Stomach smooth muscle (tissue), 2 donors: Measurements from ENCODE around the gene ADAMTSL1.

Experiments used
- H3K27ac ChIP-seq: one replicate; pipeline ENCODE4 v1.7.0; 2013; ENCODE audit warnings: mild to moderate bottlenecking, low read length, inconsistent platforms
- H3K27me3 ChIP-seq, 2 donors: one replicate each; pipeline ENCODE4 v1.7.0; 2013; ENCODE audit warnings: low read length in 2 of 2; ENCODE audit not compliant: insufficient read depth in 2 of 2, control insufficient read depth in 1 of 2
- H3K36me3 ChIP-seq, 2 donors: one replicate each; pipeline ENCODE4 v1.7.0; 2013; ENCODE audit warnings: low read length in 2 of 2; ENCODE audit not compliant: control insufficient read depth in 2 of 2, insufficient read depth in 2 of 2
- H3K4me1 ChIP-seq: one replicate; pipeline ENCODE4 v1.7.0; 2013; ENCODE audit warnings: low read length; ENCODE audit not compliant: control insufficient read depth, insufficient read depth
- H3K4me3 ChIP-seq, 2 donors: one replicate each; pipeline ENCODE4 v1.7.0; 2013; ENCODE audit warnings: low read length in 2 of 2
- H3K9ac ChIP-seq, 2 donors: one replicate each; pipeline ENCODE4 v1.7.0; 2013; ENCODE audit warnings: low read length in 2 of 2, mild to moderate bottlenecking in 1 of 2
- H3K9me3 ChIP-seq, 2 donors: one replicate each; pipeline ENCODE4 v1.7.0; 2013; ENCODE audit warnings: low read length in 2 of 2; ENCODE audit not compliant: control insufficient read depth in 2 of 2
- donor health status: healthy.
- donor health status: Pancreatic carcinoma.

Gene ADAMTSL1

DNA sequence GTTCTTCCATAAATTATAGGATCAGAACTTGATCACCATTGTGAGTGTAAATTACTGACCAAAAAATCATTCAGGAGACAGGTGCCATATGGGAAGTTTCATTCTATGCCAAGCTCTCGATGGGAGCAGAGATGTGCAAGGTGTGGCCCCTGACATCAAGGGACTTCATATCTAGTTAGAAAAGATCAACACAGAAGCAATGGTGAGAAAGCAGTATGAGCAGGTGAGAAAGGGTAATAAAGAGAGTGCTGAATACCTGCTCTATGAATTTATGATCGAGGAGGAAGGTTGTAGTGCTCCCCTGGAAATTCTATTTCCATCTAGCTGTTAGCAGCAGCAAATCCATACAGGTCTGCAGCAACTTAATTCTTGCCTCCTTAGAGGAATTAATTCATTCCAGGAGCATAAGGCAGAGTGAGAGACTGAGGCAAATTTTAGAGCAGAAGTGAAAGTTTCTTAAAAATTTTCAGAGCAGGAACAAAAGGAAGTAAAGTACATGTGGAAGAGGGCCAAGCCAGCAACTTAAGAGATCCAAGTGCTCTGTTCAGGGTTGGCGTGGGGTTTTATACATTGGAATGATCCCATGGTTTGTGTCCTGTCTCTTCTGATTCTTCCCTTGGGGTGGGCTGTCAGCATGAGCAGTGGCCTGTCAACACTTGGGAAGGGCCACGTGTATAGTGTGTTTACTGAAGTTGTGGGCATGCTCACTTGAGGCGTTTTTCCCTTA lies 377.3 kb downstream of the ADAMTSL1 start:
- Histone ChIP-seq H3K4me3 (no peak overlapping the region), H3K36me3 (no peaks in the 10 kb centered on the region), H3K4me1 (no peaks in the 10 kb centered on the region), H3K27me3 (no peaks in the 10 kb centered on the region), H3K27ac (no peak overlapping the region), H3K9me3 (no peaks in the 10 kb centered on the region), H3K9ac (no peak overlapping the region)

- Histone ChIP-seq H3K27ac (no peak overlapping the region), H3K36me3 (no peaks in the 10 kb centered on the region), H3K9me3 (no peaks in the 10 kb centered on the region), H3K4me1 (no peaks in the 10 kb centered on the region), H3K4me3 (no peak overlapping the region), H3K27me3 (no peaks in the 10 kb centered on the region), H3K9ac (no peak overlapping the region)
Measured at GRCh38 chr9:18855656-18856055, 381.7 kb downstream of the ADAMTSL1 start.

DNA sequence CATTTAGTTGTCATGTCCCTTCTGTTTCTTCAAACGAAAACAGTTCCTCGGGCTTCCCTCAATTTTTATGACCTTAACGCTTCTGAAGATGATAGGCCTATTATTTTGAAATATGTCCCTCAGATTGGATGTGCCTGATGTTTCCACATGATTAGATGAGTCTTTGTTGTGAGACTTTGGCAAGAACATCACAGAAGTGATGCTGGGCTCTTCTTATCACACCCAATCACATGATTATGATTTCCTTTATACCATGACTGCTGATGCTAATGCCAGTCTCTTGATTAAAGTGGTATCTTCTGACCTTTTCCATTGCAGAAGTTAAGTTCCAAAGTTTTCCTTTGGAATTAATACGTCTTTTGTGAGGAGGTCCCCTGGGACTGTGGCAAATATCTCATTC lies 383.4 kb downstream of the ADAMTSL1 start:
- H3K27ac ChIP-seq, result no peak overlapping the region
- H3K36me3 ChIP-seq, result no peaks in the 10 kb centered on the region
- no peaks in the 10 kb centered on the region for H3K9me3 ChIP-seq
- no peak overlapping the region for H3K9ac ChIP-seq
- peaks cover 14% of the 10 kb centered on the region for H3K4me1 ChIP-seq
- H3K27me3 ChIP-seq, result no peaks in the 10 kb centered on the region
- H3K4me3 ChIP-seq, result no peak overlapping the region

- H3K4me3 ChIP-seq, result no peak overlapping the region
- H3K27me3 ChIP-seq, result no peaks in the 10 kb centered on the region
- H3K9ac ChIP-seq, result no peak overlapping the region
- peaks cover 18% of the 10 kb centered on the region for H3K4me1 ChIP-seq
- H3K9me3 ChIP-seq, result no peaks in the 10 kb centered on the region
- H3K27ac ChIP-seq, result no peak overlapping the region
- no peaks in the 10 kb centered on the region for H3K36me3 ChIP-seq
Measured at GRCh38 chr9:18857769-18858168, 383.8 kb downstream of the ADAMTSL1 start.

DNA sequence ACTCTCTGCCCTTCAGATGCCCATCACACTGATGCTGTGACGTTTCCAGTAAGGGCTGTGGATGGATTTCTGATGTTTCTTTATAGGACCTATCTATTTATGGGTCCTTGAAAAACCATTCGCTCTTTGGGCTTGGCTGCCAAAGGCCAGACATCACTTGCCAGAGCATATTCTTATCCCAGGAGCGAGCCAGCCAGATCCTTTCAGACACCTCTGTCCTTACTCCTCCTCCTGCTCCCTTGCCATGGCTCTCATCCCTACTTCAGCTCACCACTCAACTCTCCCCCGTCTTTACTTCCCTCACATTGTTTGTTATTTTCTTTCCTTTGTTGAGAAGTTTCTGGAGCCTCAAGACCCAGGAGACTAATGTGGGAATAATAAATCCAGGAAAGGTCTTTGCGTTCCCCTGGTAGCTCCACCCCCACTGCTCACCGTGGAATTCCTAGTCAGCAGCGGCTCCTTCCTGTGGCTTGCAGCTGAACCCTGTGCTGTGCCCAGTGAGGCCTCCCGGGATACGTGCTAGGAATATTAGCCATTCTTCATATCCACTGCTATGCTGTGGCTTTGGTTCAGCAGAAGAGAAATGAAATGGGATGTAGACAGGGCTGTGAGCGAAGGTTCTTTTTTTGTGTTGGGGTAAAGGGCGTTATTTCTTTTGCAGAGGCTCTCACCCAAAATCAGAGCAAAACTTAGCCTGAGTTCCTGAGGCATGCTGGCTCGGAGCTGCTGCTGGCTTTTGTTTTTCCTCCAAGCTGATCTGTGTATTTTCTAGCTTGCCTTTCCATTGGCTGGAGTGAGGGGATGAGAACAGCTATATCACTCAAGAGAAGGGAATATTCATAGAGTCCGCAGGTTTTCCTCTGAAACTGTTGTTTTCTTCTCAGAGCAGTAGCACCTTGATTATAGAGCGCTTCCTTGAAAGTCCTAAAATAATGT lies 387.9 kb downstream of the ADAMTSL1 start:
- peak overlapping the region; percentile 43 for H3K9ac ChIP-seq
- peak overlapping the region; percentile 80 for H3K27ac ChIP-seq
- no peaks in the 10 kb centered on the region for H3K9me3 ChIP-seq
- H3K4me1 ChIP-seq, result peaks cover 30% of the 10 kb centered on the region
- no peaks in the 10 kb centered on the region for H3K36me3 ChIP-seq
- no peaks in the 10 kb centered on the region for H3K27me3 ChIP-seq
- H3K4me3 ChIP-seq, result peak overlapping the region; percentile 26 to 52

- Histone ChIP-seq H3K4me3 (peak overlapping the region in 1 of 2 donors; percentile 29), H3K27me3 (no peaks in the 10 kb centered on the region), H3K9ac (peak overlapping the region in 1 of 2 donors; percentile 3), H3K4me1 (peaks cover 30% of the 10 kb centered on the region), H3K27ac (peak overlapping the region; percentile 80), H3K9me3 (no peaks in the 10 kb centered on the region), H3K36me3 (no peaks in the 10 kb centered on the region)
Measured at GRCh38 chr9:18863791-18864190, 389.8 kb downstream of the ADAMTSL1 start.

GRCh38 chr9:18864516-18864915 lies 390.6 kb downstream of the ADAMTSL1 start:
- Histone ChIP-seq H3K9ac (no peak overlapping the region), H3K9me3 (no peaks in the 10 kb centered on the region), H3K27ac (peak overlapping the region; percentile 80), H3K4me3 (no peak overlapping the region), H3K4me1 (peaks cover 30% of the 10 kb centered on the region), H3K36me3 (no peaks in the 10 kb centered on the region), H3K27me3 (no peaks in the 10 kb centered on the region)

DNA sequence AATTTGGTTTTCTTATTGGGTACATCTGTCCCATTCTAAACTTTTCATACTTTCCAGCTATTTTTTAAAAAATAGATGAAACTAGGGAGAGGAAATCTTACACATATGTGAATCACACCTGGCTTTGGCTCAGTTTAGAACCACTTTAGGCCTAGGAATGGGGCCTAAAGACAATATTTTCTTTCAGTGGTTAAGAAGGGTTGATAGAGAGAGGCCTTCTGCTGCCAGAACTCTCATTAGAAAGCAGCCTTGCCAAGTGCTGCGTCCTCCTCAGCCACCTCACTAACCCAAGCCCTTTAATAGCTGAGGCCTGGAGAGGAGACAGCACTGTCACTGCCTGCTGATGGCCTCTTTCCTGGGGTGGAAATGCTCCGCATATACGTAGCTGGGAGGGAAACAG lies 391.6 kb downstream of the ADAMTSL1 start:
- peaks cover 30% of the 10 kb centered on the region for H3K4me1 ChIP-seq
- H3K9ac ChIP-seq, result no peak overlapping the region
- H3K27me3 ChIP-seq, result no peaks in the 10 kb centered on the region
- no peak overlapping the region for H3K27ac ChIP-seq
- H3K4me3 ChIP-seq, result no peak overlapping the region
- no peaks in the 10 kb centered on the region for H3K36me3 ChIP-seq
- H3K9me3 ChIP-seq, result no peaks in the 10 kb centered on the region

DNA sequence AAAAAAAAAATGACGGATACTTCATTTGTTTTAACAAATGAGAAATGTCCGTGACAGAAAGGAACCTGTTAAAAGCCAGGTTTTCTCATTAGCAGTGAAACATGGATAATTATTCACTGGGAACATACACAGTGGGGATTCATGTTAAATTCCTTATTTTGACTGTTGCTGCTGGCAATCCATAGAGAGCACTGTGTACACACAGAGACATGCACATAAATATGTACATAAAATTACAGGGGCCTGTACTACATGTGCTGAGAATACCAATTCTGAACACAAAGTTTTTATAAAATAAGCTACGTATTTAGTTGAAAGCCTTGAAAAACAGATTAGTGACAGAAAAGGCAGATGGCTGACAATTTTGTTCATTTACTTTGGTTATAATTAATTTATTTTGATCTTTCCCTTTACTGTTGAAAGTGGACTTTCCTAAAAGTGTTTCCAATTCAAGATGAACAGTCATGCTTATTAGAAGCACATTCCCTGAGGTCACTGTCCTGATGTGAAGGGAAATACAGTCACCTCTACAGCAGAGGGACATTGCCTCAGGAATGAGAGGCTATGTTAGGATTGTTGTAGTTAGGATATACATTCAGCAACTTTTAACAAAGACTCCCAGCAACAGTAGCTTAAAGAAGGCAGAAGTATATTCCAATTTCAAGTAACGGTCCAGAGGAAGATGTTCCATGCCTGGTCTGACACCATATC lies 392.3 kb downstream of the ADAMTSL1 start:
- no peaks in the 10 kb centered on the region for H3K36me3 ChIP-seq
- H3K27me3 ChIP-seq, result no peaks in the 10 kb centered on the region
- H3K9ac ChIP-seq, result no peak overlapping the region
- H3K9me3 ChIP-seq, result no peaks in the 10 kb centered on the region
- H3K27ac ChIP-seq, result no peak overlapping the region
- H3K4me1 ChIP-seq, result peaks cover 27% of the 10 kb centered on the region
- H3K4me3 ChIP-seq, result no peak overlapping the region

- Histone ChIP-seq H3K36me3 (no peaks in the 10 kb centered on the region), H3K27ac (no peak overlapping the region), H3K9ac (no peak overlapping the region), H3K9me3 (no peaks in the 10 kb centered on the region), H3K27me3 (no peaks in the 10 kb centered on the region), H3K4me3 (no peak overlapping the region), H3K4me1 (no peaks in the 10 kb centered on the region)
Measured at GRCh38 chr9:18869725-18870124, 395.8 kb downstream of the ADAMTSL1 start.
